DMS153 treated with DMSO at 0.1 percent for 48 hours (cell line): ENCODE data around the gene ERVW-1.

Experiments used
- DNase-seq: peaks from one replicate; lab custom pipeline; 2025; ENCODE audit not compliant: unreplicated experiment; lab: John Stamatoyannopoulos, UW

ERVW-1 gene

DNA sequence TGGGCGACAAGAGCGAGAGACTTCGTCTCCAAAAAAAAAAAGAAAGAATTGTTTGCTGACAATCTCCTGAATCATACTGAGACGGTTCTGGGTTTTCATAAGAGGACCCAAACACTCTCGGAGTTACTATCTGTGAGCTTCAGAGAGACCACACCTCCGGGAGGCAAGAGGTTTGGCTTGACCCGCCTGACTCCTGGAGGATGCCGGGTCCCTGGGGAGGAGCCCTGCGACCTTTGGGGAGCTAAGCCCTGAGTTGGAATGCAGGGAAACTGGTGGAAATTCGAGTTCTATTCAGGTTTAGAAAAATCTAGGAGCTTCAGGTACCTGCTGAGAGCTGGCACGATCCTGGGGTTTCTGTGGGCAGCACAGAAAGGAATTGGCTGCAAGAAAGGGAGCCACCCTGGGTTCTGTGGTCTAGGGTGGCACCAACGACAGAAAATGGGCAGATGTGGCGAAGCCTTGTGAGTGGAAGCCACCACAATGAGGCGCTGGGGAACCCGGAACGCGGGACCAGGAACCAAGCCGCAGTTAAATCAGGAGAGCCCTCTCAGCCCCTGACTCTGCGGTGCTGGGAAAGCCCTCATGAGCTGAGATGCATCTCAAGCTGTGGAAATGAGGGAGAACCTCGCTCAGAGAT, 52.3 kb downstream of the ERVW-1 start:
- no peak for DNase-seq

DNA sequence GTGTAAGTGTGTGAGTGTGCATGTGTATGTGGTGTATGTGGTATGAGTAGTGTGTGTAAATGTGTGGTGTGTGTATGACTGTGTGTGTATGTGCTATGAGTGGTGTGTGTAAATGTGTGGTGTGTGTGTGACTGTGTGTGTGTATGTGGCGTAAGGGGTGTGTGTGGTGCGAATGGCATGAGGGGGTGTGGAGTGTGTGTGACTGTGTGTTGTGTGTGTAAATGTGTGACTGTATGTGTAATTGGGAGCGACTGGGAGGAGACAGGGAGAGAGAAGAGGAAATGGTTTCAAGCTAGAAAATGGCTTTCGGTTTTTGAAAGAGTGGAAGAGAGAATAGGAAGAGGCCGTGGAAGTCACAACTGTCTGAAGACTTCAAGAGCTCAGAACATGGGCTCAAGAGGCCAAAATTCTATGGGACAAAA, 54.0 kb downstream of the ERVW-1 start:
- DNase-seq = no peak

DNA sequence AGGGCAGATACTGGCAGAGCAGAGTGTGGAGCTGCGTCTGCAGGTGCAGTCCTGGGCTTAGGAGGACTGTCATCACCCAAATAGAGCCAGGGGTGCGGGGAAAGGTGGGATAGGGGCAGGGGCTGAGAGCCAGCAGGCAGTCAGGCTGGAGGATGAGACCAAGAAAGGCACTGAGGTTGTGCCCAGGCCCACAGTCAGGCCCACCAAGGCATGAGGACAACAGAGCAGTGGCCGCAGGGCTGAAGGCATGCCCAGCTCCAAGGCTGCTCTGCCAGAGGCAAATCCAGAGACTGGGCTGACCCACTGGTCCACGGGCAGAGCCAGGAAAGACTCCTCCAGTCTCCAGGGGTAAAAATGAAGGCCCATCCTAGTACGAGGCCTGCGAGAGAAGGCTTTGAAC, 54.8 kb downstream of the ERVW-1 start:
- no peak for DNase-seq

DNA sequence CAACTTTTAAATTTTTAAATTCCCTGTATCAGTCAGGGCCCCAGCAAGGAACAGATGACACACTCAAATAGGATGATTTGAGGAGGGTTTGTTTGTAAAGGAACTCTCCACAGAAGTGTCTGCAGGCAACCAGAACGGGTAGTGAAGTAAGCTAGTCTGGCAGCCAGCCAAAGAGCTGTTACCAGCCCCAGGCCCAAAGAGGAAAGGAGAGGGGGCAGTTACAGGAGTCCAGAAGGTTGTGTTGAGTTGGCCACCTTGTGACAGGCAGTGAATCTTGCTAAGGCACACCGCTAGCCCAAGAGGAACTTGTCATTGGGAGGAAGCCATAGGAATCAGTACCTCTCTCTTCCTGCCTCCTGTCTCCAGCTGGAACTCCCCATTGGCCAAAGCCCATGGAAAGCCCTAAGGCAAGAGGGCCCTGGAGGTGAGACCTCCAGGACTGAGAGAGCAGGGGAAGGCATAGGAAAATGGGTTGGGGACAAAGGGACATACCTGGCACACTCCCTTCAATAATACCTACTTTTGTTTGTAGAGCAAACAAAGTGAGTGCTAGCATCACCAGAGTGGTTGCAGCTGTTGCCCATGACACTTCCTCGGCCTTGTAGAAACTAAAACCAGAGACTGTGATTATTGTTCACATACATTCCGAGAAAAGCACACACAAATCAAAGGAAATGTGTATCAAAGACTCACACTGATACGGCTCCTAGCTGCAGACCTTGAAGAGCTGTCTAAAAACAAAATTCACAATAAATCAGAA, 55.9 kb downstream of the ERVW-1 start:
- peak; percentile 49 for DNase-seq
